ENCODE data around the gene IRF3. TPM values are rescaled to one million over a fixed set of nuclear protein-coding genes. Genes with fewer than 3 reads are reported as not detected.
A peak's percentile ranks its signal among the peaks of the same experiment; 100 is the strongest.

Gene IRF3
- total RNA-seq, 2 donors from 2014 or later, result 135 to 141 TPM

DNA sequence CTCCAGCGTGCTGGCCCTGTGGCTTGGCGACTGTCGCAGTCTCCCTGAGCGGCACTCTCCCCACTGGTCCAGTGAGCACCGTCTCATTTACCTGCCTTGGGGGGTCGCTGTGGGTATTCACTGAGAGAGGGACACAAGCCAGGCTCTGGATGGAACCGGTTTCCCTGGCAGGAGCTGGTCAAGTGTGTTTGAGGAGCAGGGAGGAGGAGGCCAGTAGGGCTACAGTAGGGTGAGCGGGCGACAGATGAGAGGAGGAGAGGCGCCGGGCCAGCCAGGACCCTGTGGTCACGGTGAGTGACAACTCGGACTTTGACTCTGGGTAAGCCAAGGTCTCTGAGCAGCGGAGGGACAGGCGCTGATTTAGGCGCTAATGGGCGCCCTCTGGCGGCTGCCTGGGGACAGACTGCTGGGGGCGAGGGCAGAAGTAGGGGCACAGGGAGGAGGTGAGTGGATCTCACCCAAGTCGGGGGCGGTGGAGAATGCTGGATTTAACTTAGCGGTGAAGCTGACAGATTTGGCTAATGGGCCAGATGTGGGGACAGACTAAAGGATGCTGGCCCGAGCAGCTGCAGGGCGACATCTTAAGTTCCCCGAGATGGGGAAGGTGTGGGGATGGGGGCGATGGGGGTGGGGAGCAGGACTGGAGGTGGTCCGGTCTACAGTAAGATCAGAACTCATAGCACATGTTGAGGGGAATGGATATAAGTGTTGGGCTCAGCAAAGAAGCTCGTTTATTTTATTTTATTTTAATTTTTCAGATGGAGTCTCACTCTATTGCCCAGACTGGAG lies 6.7 kb upstream of the IRF3 start:
- Mint-ChIP-seq H3K4me1 (ENCODE audit: low read depth) (peaks cover 22% of the 10 kb centered on the region), H3K4me3 (peak overlapping the region in 1 of 2 donors; percentile 8), H3K27ac (no peak overlapping the region), H3K27me3 (ENCODE audit: low read depth) (no peaks in the 10 kb centered on the region), H3K36me3 (ENCODE audit: insufficient read depth in 2 of 2) (peaks cover 0 to 16% of the 10 kb centered on the region in 2 donors), H3K9me3 (no peaks in the 10 kb centered on the region)
- DNase-seq (peak; percentile 81 to 84), ATAC-seq (replicated peaks in 1 of 2) (no peak)

DNA sequence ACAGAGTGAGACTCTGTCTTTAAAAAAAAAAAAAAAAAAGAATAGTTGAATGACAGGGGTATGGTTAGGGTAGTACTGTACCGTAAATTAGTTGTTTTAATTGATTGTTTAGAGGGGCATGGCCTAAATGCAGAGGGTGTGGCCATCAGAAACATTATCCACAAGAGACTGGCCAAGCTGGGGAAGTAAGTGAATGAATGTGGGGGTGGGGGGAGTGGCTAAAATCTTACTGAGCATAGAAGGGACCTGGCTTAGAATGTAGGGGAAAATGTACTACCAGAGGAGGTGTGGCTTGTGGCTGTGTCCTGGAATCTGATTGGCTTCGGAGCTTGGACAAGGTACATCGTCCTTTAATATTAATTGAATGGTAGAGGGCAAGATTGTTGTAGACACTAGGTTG lies 3.9 kb upstream of the IRF3 start:
- Mint-ChIP-seq H3K4me1 (ENCODE audit: low read depth) (peaks cover 30% of the 10 kb centered on the region), H3K36me3 (ENCODE audit: insufficient read depth in 2 of 2) (peaks cover 0 to 21% of the 10 kb centered on the region in 2 donors), H3K27ac (no peak overlapping the region), H3K4me3 (no peak overlapping the region), H3K27me3 (ENCODE audit: low read depth) (no peaks in the 10 kb centered on the region), H3K9me3 (no peaks in the 10 kb centered on the region)
- ATAC-seq (replicated peaks in 1 of 2) (no peak), DNase-seq (no peak)

DNA sequence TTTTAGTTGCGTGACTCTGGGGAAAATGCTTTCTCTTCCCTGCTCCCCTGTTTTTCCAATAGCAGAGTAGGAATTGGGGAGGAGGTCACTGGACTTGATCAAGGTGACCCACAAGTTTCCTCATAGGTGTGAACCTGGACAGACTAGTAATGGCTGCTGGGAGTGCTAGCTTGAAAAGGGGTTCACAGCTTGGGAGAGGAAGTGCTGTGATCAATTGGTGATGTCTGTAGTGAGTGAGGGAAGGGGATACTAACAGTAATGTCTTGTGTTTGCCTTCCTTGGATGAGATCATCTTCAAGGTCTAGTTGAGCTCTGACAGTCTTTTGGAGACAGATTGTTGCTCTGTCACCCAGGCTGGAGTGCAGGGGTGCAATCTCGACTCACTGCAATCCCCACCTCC lies 1.8 kb upstream of the IRF3 start:
- Mint-ChIP-seq H3K4me3 (peak overlapping the region; percentile 95 to 98), H3K9me3 (no peaks in the 10 kb centered on the region), H3K36me3 (ENCODE audit: insufficient read depth in 2 of 2) (peaks cover 0 to 16% of the 10 kb centered on the region in 2 donors), H3K27me3 (ENCODE audit: low read depth) (no peaks in the 10 kb centered on the region), H3K4me1 (ENCODE audit: low read depth) (peaks cover 47% of the 10 kb centered on the region), H3K27ac (peak overlapping the region; percentile 17)
- no peak for DNase-seq
- no peak for ATAC-seq (replicated peaks in 1 of 2)

DNA sequence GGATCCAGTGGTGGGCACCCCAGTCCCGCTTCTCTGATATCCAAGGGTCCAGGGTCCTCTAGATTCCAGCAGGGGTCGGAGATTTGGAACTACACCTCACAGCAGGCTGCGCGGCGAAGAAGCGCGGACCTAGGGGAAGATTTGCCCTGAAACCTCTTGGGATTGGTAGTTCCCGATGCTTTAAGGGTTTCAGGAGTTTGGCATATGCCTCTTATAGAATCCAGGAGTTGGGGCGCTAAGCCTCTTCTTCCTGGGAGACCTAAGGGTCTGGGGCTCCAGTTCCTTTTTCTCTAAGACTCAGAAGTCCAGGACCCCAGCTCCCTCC lies 425 bp upstream of the IRF3 start:
- peak overlapping the region; percentile 95 to 98 for H3K4me3 Mint-ChIP-seq
- H3K9me3 Mint-ChIP-seq, result no peaks in the 10 kb centered on the region
- H3K27me3 Mint-ChIP-seq (ENCODE audit: low read depth), result no peaks in the 10 kb centered on the region
- peak overlapping the region; percentile 91 for H3K27ac Mint-ChIP-seq
- H3K4me1 Mint-ChIP-seq (ENCODE audit: low read depth), result peaks cover 40% of the 10 kb centered on the region
- no peak for ATAC-seq (replicated peaks in 1 of 2)
- H3K36me3 Mint-ChIP-seq (ENCODE audit: insufficient read depth in 2 of 2), result peaks cover 0 to 16% of the 10 kb centered on the region in 2 donors
- DNase-seq, result no peak

DNA sequence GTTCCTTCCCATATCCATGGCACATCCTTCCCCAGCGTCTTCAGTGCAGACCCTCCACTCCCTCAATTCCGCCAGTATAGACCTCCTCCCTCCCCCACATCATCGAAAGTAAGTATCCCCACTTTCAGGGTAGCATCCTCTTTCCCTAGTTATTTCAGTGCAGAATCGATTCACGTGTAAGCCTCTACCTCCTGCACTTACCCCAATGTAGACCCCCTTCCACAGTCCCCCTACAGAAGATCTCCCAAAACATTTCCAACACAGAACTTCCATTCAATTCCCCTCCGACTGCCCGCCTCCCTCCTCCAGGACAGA lies 664 bp downstream of the IRF3 start:
- H3K9me3 Mint-ChIP-seq, result no peaks in the 10 kb centered on the region
- H3K36me3 Mint-ChIP-seq (ENCODE audit: insufficient read depth in 2 of 2), result peaks cover 0 to 14% of the 10 kb centered on the region in 2 donors
- ATAC-seq (replicated peaks in 1 of 2) (no peak), DNase-seq (no peak)
- H3K4me1 Mint-ChIP-seq (ENCODE audit: low read depth), result peaks cover 40% of the 10 kb centered on the region
- H3K27me3 Mint-ChIP-seq (ENCODE audit: low read depth), result no peaks in the 10 kb centered on the region
- H3K27ac Mint-ChIP-seq, result peak overlapping the region; percentile 91
- H3K4me3 Mint-ChIP-seq, result peak overlapping the region; percentile 95 to 98

DNA sequence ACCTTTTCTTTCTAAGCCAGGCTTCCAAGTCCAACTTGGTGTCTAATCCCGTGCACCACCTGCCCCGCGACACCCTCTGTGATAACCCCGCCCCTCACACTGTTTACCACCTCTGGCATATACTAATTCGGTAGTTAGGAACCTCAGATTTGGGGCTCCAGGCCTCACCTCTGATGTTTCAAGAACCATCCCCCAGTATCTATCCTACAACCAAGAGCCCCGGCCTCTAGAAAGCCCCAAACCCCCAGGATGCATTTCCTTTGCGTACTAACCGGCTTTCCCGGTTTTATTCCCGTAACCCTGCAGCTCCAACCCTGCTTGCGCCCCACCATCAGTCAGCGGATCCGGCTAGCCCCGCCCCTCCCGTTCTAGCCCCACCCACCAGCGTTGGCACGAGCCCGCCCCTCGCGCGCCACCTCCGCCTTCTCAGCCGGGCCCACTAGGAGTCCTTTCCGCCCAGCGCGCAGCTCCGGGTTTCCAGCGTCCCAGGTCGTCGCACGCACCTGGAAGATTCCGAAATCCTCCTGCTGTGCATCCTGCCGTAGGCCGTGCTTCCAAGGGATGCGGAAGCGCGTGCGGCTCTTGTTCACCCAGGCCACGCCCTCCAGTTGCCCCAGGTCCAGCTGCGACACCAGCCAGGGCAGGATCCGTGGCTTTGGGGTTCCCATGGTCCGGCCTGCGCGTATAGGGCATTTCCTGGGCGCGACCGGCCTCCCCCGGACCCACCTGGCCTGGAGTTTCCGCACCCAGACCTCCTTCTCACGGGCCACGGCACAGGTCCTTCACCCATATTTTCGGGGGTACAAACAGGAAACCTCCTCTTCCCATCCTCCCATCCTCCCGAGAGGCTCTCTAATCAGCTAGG lies 1.3 kb downstream of the IRF3 start:
- peaks cover 40% of the 10 kb centered on the region for H3K4me1 Mint-ChIP-seq (ENCODE audit: low read depth)
- no peaks in the 10 kb centered on the region for H3K9me3 Mint-ChIP-seq
- ATAC-seq (replicated peaks in 1 of 2) (peak; percentile 72), DNase-seq (peak; percentile 90 to 91)
- peak overlapping the region; percentile 91 for H3K27ac Mint-ChIP-seq
- H3K27me3 Mint-ChIP-seq (ENCODE audit: low read depth), result no peaks in the 10 kb centered on the region
- peaks cover 2 to 12% of the 10 kb centered on the region in 2 donors for H3K36me3 Mint-ChIP-seq (ENCODE audit: insufficient read depth in 2 of 2)
- peak overlapping the region; percentile 95 to 98 for H3K4me3 Mint-ChIP-seq

DNA sequence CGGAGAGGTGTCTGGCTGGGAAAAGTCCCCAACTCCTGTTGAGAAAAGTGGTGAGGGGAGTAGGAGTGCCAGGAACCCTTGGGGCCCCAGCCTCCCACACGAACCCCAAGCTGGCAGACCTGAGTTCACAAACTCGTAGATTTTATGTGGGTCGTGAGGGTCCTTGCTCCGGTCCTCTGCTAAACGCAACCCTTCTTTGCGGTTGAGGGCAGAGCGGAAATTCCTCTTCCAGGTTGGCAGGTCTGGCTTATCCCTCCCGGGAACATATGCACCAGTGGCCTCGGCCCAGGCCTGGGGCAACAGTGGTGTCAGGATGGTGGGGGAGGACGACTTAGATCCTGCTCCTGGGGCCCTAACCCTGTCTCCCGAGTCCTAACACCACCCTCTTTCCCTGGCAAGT lies 2.4 kb downstream of the IRF3 start:
- DNase-seq (no peak), ATAC-seq (replicated peaks in 1 of 2) (no peak)
- Mint-ChIP-seq H3K36me3 (ENCODE audit: insufficient read depth in 2 of 2) (peaks cover 2 to 12% of the 10 kb centered on the region in 2 donors), H3K9me3 (no peaks in the 10 kb centered on the region), H3K27me3 (ENCODE audit: low read depth) (no peaks in the 10 kb centered on the region), H3K4me3 (peak overlapping the region; percentile 95 to 98), H3K4me1 (ENCODE audit: low read depth) (peaks cover 40% of the 10 kb centered on the region), H3K27ac (peak overlapping the region; percentile 91)

DNA sequence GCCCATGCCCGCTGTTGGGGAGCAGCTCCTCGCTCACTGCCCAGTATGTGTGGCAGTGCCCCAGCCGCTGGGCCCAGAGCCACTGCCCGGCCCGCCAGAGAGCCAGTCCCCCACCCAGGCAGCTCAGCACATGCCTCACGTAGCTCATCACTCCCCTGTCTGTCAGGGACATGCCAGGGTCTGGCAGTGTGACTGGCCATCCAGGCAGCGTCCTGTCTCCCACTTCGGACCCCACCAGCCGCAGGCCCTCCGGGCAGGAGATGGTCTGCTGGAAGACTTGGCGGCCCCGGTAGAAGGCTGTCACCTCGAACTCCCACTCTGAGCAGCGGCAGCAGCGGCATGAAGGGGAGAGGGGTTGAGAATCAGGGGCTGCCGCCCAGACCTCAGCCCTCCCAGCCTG lies 3.6 kb downstream of the IRF3 start:
- Mint-ChIP-seq H3K27me3 (ENCODE audit: low read depth) (no peaks in the 10 kb centered on the region), H3K9me3 (no peaks in the 10 kb centered on the region), H3K36me3 (ENCODE audit: insufficient read depth in 2 of 2) (peaks cover 4 to 15% of the 10 kb centered on the region in 2 donors), H3K27ac (no peak overlapping the region), H3K4me1 (ENCODE audit: low read depth) (peaks cover 33% of the 10 kb centered on the region), H3K4me3 (no peak overlapping the region)
- DNase-seq (no peak), ATAC-seq (replicated peaks in 1 of 2) (no peak)

DNA sequence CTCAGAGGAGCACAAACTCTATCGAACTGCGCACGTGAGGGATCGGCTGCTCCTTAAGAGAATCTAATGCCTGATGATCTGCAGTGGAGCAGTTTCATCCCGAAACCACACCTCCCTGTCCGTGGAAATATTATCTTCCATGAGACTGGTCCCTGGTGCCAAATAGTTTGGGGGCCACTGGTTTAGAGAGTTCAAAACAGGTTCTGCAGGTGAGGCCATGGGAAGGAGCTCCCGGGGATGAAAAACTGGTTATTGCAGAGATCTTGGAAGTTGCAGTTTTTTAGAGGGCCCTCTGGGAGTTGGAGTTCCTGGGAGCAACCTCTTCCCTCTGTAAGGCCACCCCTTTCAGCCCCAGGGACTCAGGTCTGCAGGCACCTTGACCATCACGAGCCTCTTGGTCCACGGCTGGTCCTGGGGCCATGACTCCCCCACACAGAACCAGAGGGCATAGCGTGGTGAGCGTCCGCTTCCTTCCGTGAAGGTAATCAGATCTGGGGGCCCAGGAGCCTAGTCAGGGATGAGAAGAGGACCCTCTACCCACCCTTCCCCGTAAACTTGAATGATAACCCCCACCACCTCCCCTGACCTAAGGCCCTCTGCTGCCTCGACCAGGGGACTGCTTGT lies 5.2 kb downstream of the IRF3 start:
- no peaks in the 10 kb centered on the region for H3K9me3 Mint-ChIP-seq
- peaks cover 24% of the 10 kb centered on the region for H3K4me1 Mint-ChIP-seq (ENCODE audit: low read depth)
- H3K4me3 Mint-ChIP-seq, result no peak overlapping the region
- H3K27ac Mint-ChIP-seq, result no peak overlapping the region
- DNase-seq (no peak), ATAC-seq (replicated peaks in 1 of 2) (no peak)
- no peaks in the 10 kb centered on the region for H3K27me3 Mint-ChIP-seq (ENCODE audit: low read depth)
- peaks cover 5 to 13% of the 10 kb centered on the region in 2 donors for H3K36me3 Mint-ChIP-seq (ENCODE audit: insufficient read depth in 2 of 2)

DNA sequence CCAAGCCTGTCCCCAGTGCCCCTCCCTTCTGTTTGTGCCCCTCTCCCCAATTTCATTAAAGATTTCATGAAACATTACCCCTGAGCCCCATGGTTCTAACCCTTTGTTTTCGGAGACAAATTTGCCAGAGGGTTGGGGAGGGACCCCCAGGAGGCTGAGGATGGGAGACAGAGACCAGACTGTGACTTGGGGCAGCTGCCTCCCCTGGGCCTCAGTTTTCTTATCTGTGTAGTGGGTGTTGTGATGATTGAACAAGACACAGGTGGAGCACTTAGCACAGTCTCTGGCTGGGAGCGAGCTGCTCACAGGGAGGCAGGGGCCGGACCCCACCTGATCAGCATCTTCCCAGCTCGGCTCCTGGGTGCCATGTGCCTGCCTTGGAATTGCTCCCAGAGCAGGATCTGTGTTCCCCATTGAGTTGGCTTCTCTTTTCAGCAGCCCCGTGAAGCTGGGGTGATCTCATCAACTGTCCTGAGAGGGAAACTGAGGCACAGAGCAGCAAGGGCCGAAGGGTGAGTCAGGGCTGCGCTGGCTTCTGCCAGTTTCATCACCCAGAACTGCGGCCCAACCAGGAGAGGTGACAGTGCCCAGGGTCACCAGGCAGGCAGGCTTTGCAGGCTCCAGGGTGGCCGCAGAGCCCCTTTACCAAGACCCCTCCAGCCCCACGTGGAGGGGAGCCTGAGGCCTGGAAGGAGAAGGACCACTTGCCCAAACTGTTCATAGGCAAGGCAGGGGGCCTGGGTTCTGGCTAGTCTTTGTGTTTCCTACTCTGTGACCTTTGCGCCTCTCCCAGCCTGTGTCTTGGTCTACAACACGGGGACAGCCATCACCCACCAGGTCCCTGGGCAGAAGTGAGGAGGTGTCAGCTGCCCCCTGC lies 6.9 kb downstream of the IRF3 start:
- Mint-ChIP-seq H3K36me3 (ENCODE audit: insufficient read depth in 2 of 2) (peaks cover 7 to 8% of the 10 kb centered on the region in 2 donors), H3K27ac (no peak overlapping the region), H3K4me1 (ENCODE audit: low read depth) (peaks cover 17% of the 10 kb centered on the region), H3K27me3 (ENCODE audit: low read depth) (no peaks in the 10 kb centered on the region), H3K9me3 (no peaks in the 10 kb centered on the region), H3K4me3 (no peak overlapping the region)
- DNase-seq (no peak), ATAC-seq (replicated peaks in 1 of 2) (no peak)

DNA sequence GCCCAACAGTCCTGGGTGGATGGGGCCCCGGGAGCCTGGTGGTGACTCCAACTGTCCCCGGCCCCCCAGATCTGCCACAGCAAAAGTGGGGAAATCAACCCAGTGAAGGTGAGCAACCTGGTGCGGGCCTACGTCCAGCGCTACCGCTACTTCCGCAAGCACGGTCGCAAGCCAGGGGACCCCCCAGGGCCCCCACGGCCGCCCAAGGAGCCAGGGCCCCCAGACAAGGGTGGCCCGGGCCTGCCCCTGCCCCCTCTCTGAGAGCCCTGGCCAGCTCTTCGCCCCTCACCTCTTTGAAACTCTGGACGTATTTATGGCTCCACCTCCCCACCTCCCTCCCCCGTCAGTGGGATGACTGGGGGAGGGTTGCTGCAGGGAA lies 7.5 kb downstream of the IRF3 start:
- Mint-ChIP-seq H3K36me3 (ENCODE audit: insufficient read depth in 2 of 2) (peaks cover 7 to 8% of the 10 kb centered on the region in 2 donors), H3K4me1 (ENCODE audit: low read depth) (peaks cover 11% of the 10 kb centered on the region), H3K9me3 (no peaks in the 10 kb centered on the region), H3K4me3 (no peak overlapping the region), H3K27me3 (ENCODE audit: low read depth) (no peaks in the 10 kb centered on the region), H3K27ac (no peak overlapping the region)
- DNase-seq, result no peak
- ATAC-seq (replicated peaks in 1 of 2), result no peak

DNA sequence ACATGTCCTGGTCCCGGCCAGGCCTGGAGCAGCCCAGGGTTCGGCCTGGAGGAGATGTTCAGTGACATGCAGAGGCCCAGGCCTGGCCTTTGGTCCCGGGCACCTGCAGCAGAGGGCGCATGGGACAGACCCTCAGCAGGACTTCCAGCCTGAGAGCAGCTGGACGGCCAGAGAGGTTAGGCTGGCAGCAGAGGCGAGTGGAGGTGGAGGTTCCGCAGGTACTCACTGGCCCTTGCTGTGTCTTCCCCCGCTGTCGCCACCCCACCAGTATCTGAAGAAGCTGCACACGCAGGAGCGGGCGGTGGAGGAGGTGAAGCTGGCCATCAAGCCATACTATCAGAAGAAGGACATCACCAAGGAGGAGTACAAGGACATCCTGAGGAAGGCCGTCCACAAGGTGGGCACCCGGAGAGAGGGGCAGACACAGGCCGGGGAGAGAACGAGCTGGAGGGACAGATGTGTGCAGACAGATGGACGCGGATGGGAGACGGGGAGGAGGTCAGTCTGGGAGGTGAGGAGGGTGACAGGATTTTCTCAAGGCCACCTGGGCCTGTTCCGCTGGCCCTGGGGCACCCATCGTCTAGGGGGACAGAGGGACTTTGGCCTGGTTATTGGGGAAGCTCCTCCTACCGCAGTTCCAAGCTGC lies 8.0 kb downstream of the IRF3 start:
- no peak for DNase-seq
- no peak for ATAC-seq (replicated peaks in 1 of 2)
- no peaks in the 10 kb centered on the region for H3K9me3 Mint-ChIP-seq
- H3K36me3 Mint-ChIP-seq (ENCODE audit: insufficient read depth in 2 of 2), result peaks cover 7 to 8% of the 10 kb centered on the region in 2 donors
- H3K4me1 Mint-ChIP-seq (ENCODE audit: low read depth), result peaks cover 6% of the 10 kb centered on the region
- no peak overlapping the region for H3K4me3 Mint-ChIP-seq
- no peaks in the 10 kb centered on the region for H3K27me3 Mint-ChIP-seq (ENCODE audit: low read depth)
- no peak overlapping the region for H3K27ac Mint-ChIP-seq

Measured in activated T-cell treated with anti-CD3 and anti-CD28 coated beads, Interleukin-2, amount 50 U/mL, for 72 hours (primary cell).